GM23338 (cell line): Measurements from ENCODE around the gene RIMKLB. TPM values are rescaled to one million over a fixed set of nuclear protein-coding genes. Genes with fewer than 3 reads are reported as not detected.

Source experiments
- ATAC-seq: fragments of 200-7000 bp; cut with Tn5 transposase; 3 replicates; pipeline ENCODE4 v1.9.1; 2020
- DNase-seq: peaks from one replicate; pipeline ENCODE4 v3.0.0-alpha.2; 2015; ENCODE audit warnings: low spot score
- H2AFZ ChIP-seq: fragments of 200-600 bp; sonication (generic); 2 replicates; pipeline ENCODE4 v1.8.0; 2016; ENCODE audit warnings: antibody characterized with exemption, mild to moderate bottlenecking, moderate library complexity
- H3F3A ChIP-seq: fragments of 200-600 bp; sonication (generic); replicated peaks from 2 replicates; pipeline ENCODE4 v1.8.0; 2017; ENCODE audit warnings: antibody characterized with exemption, mixed run types, low read depth
- H3K27ac ChIP-seq: fragments of 200-600 bp; sonication (generic); 2 replicates; pipeline ENCODE4 v1.6.1; 2016; ENCODE audit warnings: low read depth
- H3K27me3 ChIP-seq: fragments of 200-600 bp; sonication (generic); 2 replicates; pipeline ENCODE4 v1.8.0; 2016; ENCODE audit warnings: mild to moderate bottlenecking, mixed run types, moderate library complexity; ENCODE audit not compliant: insufficient read depth
- H3K36me3 ChIP-seq: fragments of 200-600 bp; sonication (generic); 2 replicates; pipeline ENCODE4 v1.8.0; 2016; ENCODE audit warnings: mild to moderate bottlenecking; ENCODE audit not compliant: insufficient read depth
- H3K4me1 ChIP-seq: fragments of 200-600 bp; sonication (generic); 2 replicates; pipeline ENCODE4 v1.8.0; 2016; ENCODE audit warnings: mild to moderate bottlenecking, moderate library complexity; ENCODE audit not compliant: insufficient read depth
- H3K4me2 ChIP-seq: fragments of 200-600 bp; sonication (generic); 2 replicates; pipeline ENCODE4 v1.7.1; 2017; ENCODE audit warnings: mixed run types
- H3K4me3 ChIP-seq: fragments of 200-600 bp; sonication (generic); 2 replicates; pipeline ENCODE4 v1.6.1; 2016; ENCODE audit warnings: mixed run types
- H3K79me2 ChIP-seq: fragments of 200-600 bp; sonication (generic); replicated peaks from 2 replicates; pipeline ENCODE4 v1.8.0; 2017; ENCODE audit warnings: mild to moderate bottlenecking; ENCODE audit not compliant: insufficient read depth
- H3K9me2 ChIP-seq: fragments of 200-600 bp; sonication (generic); 2 replicates; pipeline ENCODE4 v1.8.0; 2017; ENCODE audit not compliant: insufficient read depth
- H4K20me1 ChIP-seq: fragments of 200-600 bp; sonication (generic); replicated peaks from 2 replicates; pipeline ENCODE4 v1.8.0; 2017; ENCODE audit warnings: mild to moderate bottlenecking; ENCODE audit not compliant: insufficient read depth
- H3K27ac Mint-ChIP-seq: 2 replicates; pipeline ENCODE4 v1.8.0; 2020; ENCODE audit warnings: inconsistent platforms, mild to moderate bottlenecking, moderate library complexity, mixed read lengths
- H3K27me3 Mint-ChIP-seq: 3 replicates; pipeline ENCODE4 v1.8.0; 2022; ENCODE audit warnings: low read depth, mild to moderate bottlenecking, moderate library complexity, mixed read lengths, inconsistent platforms; ENCODE audit not compliant: insufficient read depth, poor library complexity
- H3K36me3 Mint-ChIP-seq: 3 replicates; pipeline ENCODE4 v1.8.0; 2021; ENCODE audit warnings: low read depth, mild to moderate bottlenecking, inconsistent platforms, moderate library complexity, mixed read lengths
- H3K4me1 Mint-ChIP-seq: 3 replicates; pipeline ENCODE4 v1.8.0; 2020; ENCODE audit warnings: mild to moderate bottlenecking, inconsistent platforms, mixed read lengths
- H3K4me3 Mint-ChIP-seq: 3 replicates; pipeline ENCODE4 v1.8.0; 2021; ENCODE audit warnings: moderate library complexity, mild to moderate bottlenecking, inconsistent platforms, mixed read lengths
- H3K9me3 Mint-ChIP-seq: 3 replicates; pipeline ENCODE4 v1.8.0; 2020; ENCODE audit warnings: moderate library complexity, mild to moderate bottlenecking, inconsistent platforms, mixed read lengths
- CREB1 ChIP-seq: fragments of 250-450 bp; sonication (Bioruptor Pico); IDR thresholded peaks from 2 replicates; pipeline ENCODE4 v1.5.0; 2020; ENCODE audit warnings: low read depth, mild to moderate bottlenecking, moderate library complexity
- ZNF114 ChIP-seq: fragments of 250-450 bp; sonication (Bioruptor Pico); IDR thresholded peaks from 2 replicates; pipeline ENCODE4 v1.5.0; 2020; ENCODE audit warnings: mild to moderate bottlenecking, moderate library complexity
- polyA plus RNA-seq: library from polyadenylated mRNA; unstranded; fragments of >200 nt; fragmentation: Nextera tagmentation; extraction: Ambion mirVana; gene quantifications from 2 replicates; pipeline ENCODE4 v1.2.1, GENCODE V29; 2016
- total RNA-seq: library from RNA; depleted of rRNA; stranded (reverse); fragments of >200 nt; shearing (Covaris generic); gene quantifications from 2 replicates; pipeline ENCODE4 v1.2.3, GENCODE V29; 2014
- TF ChIP-seq, protein P1 (sequence below): fragments of 250-450 bp; sonication (Bioruptor Pico); IDR thresholded peaks from 2 replicates; pipeline ENCODE4 v1.5.0; 2020; ENCODE audit warnings: mild to moderate bottlenecking, moderate library complexity
- TF ChIP-seq, protein P2 (sequence below), 2 experiments: fragments of 200-600 bp in 1 of 2; sonication (generic) in 1 of 2; conservative IDR thresholded peaks; 2 replicates each; pipeline versions ENCODE4 v1.5.1 to v1.6.1; 2016 to 2017; ENCODE audit warnings: antibody characterized with exemption in 2 of 2, low read depth in 2 of 2, mild to moderate bottlenecking in 2 of 2, moderate library complexity in 1 of 2

Gene RIMKLB
- total and polyA plus RNA-seq, 2 experiments from 2014 or later: 87.0 to 104 TPM

DNA sequence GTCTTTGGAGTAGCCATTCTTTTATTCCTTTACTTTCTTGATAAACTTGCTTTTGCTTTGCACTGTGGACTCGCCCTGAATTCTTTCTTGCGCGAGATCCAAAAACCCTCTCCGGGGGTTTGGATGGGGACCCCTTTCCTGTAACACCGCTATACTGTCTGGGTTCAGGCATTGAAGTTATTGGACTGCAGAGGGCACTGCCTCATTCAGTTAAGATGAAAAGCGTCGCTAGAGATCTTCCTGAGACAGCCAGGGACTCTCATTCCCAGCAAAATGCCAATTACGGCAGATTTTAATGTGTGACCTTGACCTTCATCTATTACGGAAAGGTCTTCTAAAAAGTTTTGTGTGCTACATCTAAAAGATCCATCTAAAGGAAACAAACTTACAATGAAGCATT, 17.3 kb upstream of the RIMKLB start:
- Mint-ChIP-seq H3K9me3 (peaks cover 7% of the 10 kb centered on the region; the same call in 1 of the 3 replicates), H3K36me3 (peaks cover 13% of the 10 kb centered on the region), H3K27ac (no peak overlapping the region), H3K4me3 (no peak overlapping the region), H3K4me1 (peaks cover 18% of the 10 kb centered on the region), H3K27me3 (peaks cover 11% of the 10 kb centered on the region)
- Histone ChIP-seq H3K79me2 (peaks cover 4% of the 10 kb centered on the region; the same call in 1 of the 2 replicates), H3K9me2 (no peaks in the 10 kb centered on the region), H4K20me1 (no peaks in the 10 kb centered on the region), H3K4me3 (no peak overlapping the region), H3K4me1 (peaks cover 22% of the 10 kb centered on the region), H3F3A (peaks cover 5% of the 10 kb centered on the region; the same call in 1 of the 2 replicates), H3K27me3 (no peaks in the 10 kb centered on the region), H3K27ac (peak overlapping the region; percentile 88), H3K36me3 (no peaks in the 10 kb centered on the region; the same call in 1 of the 2 replicates), H3K4me2 (peak overlapping the region; percentile 65), H2AFZ (no peak overlapping the region)
- peak; percentile 59 for ATAC-seq
- TF ChIP-seq, protein P1, sequence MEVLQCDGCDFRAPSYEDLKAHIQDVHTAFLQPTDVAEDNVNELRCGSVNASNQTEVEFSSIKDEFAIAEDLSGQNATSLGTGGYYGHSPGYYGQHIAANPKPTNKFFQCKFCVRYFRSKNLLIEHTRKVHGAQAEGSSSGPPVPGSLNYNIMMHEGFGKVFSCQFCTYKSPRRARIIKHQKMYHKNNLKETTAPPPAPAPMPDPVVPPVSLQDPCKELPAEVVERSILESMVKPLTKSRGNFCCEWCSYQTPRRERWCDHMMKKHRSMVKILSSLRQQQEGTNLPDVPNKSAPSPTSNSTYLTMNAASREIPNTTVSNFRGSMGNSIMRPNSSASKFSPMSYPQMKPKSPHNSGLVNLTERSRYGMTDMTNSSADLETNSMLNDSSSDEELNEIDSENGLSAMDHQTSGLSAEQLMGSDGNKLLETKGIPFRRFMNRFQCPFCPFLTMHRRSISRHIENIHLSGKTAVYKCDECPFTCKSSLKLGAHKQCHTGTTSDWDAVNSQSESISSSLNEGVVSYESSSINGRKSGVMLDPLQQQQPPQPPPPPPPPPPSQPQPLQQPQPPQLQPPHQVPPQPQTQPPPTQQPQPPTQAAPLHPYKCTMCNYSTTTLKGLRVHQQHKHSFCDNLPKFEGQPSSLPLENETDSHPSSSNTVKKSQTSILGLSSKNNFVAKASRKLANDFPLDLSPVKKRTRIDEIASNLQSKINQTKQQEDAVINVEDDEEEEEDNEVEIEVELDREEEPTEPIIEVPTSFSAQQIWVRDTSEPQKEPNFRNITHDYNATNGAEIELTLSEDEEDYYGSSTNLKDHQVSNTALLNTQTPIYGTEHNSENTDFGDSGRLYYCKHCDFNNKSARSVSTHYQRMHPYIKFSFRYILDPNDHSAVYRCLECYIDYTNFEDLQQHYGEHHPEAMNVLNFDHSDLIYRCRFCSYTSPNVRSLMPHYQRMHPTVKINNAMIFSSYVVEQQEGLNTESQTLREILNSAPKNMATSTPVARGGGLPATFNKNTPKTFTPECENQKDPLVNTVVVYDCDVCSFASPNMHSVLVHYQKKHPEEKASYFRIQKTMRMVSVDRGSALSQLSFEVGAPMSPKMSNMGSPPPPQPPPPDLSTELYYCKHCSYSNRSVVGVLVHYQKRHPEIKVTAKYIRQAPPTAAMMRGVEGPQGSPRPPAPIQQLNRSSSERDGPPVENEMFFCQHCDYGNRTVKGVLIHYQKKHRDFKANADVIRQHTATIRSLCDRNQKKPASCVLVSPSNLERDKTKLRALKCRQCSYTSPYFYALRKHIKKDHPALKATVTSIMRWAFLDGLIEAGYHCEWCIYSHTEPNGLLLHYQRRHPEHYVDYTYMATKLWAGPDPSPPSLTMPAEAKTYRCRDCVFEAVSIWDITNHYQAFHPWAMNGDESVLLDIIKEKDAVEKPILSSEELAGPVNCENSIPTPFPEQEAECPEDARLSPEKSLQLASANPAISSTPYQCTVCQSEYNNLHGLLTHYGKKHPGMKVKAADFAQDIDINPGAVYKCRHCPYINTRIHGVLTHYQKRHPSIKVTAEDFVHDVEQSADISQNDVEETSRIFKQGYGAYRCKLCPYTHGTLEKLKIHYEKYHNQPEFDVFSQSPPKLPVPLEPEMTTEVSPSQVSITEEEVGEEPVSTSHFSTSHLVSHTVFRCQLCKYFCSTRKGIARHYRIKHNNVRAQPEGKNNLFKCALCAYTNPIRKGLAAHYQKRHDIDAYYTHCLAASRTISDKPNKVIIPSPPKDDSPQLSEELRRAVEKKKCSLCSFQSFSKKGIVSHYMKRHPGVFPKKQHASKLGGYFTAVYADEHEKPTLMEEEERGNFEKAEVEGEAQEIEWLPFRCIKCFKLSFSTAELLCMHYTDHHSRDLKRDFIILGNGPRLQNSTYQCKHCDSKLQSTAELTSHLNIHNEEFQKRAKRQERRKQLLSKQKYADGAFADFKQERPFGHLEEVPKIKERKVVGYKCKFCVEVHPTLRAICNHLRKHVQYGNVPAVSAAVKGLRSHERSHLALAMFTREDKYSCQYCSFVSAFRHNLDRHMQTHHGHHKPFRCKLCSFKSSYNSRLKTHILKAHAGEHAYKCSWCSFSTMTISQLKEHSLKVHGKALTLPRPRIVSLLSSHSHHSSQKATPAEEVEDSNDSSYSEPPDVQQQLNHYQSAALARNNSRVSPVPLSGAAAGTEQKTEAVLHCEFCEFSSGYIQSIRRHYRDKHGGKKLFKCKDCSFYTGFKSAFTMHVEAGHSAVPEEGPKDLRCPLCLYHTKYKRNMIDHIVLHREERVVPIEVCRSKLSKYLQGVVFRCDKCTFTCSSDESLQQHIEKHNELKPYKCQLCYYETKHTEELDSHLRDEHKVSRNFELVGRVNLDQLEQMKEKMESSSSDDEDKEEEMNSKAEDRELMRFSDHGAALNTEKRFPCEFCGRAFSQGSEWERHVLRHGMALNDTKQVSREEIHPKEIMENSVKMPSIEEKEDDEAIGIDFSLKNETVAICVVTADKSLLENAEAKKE (CRISPR knock-in tag): no peak
- TF ChIP-seq CREB1 (CRISPR knock-in tag) (no peak), ZNF114 (CRISPR knock-in tag) (no peak)
- TF ChIP-seq, protein P2, sequence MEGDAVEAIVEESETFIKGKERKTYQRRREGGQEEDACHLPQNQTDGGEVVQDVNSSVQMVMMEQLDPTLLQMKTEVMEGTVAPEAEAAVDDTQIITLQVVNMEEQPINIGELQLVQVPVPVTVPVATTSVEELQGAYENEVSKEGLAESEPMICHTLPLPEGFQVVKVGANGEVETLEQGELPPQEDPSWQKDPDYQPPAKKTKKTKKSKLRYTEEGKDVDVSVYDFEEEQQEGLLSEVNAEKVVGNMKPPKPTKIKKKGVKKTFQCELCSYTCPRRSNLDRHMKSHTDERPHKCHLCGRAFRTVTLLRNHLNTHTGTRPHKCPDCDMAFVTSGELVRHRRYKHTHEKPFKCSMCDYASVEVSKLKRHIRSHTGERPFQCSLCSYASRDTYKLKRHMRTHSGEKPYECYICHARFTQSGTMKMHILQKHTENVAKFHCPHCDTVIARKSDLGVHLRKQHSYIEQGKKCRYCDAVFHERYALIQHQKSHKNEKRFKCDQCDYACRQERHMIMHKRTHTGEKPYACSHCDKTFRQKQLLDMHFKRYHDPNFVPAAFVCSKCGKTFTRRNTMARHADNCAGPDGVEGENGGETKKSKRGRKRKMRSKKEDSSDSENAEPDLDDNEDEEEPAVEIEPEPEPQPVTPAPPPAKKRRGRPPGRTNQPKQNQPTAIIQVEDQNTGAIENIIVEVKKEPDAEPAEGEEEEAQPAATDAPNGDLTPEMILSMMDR (conservative IDR thresholded peaks at IDR 0.05; ENCODE audit: low read depth in 2 of 2): peak; percentile 54 to 66
- peak; percentile 56 for DNase-seq
